K562 (cell line): ENCODE results near the gene DOCK4. TPM values are rescaled to one million over a fixed set of nuclear protein-coding genes. Genes with fewer than 3 reads are reported as not detected.

Experiments used
- ATAC-seq: fragments of 200-7000 bp; cut with Tn5 transposase; 3 replicates; pipeline ENCODE4 v1.9.1; 2020; ENCODE audit warnings: moderate library complexity
- BruUV-seq: library from RNA; stranded (reverse); fragments of 400-500 nt; replicated peaks from 2 replicates; lab custom pipeline; 2021; lab: Mats Ljungman, UMichigan
- CTCF ChIA-PET: fragments of 300-600 bp; formaldehyde crosslinking; extraction: SDS; loops from one replicate; lab custom pipeline; 2021; ENCODE audit warnings: low intra/inter-chr PET ratio; lab: Yijun Ruan, JAX
- POLR2A ChIA-PET: fragments of 300-600, 350-650 bp; sonication (Branson Sonifier 250); formaldehyde crosslinking; extraction: SDS; loops from one replicate; lab custom pipeline; 2021; ENCODE audit warnings: antibody characterized with exemption, inconsistent platforms; lab: Yijun Ruan, JAX
- DNase-seq, 4 experiments: peaks; one replicate each; pipeline versions ENCODE4 v3.0.0 to v3.0.0-alpha.2; 2011 to 2018; ENCODE audit warnings: low spot score in 3 of 4, mixed read lengths in 3 of 4; ENCODE audit errors: extremely low read depth in 1 of 4
- FAIRE-seq: peaks from 2 replicates; lab custom pipeline; 2011; peaks lifted over from hg19 to GRCh38; lab: Jason Lieb, UNC
- H2AFZ ChIP-seq: 2 replicates; pipeline ENCODE4 v1.6.0; 2011; ENCODE audit warnings: low read depth, low read length, control low read depth, inconsistent platforms
- H3K27ac ChIP-seq: fragments of 200-600 bp; 3 replicates; pipeline ENCODE4 v1.8.0; 2011; ENCODE audit warnings: low read depth, mild to moderate bottlenecking, control low read depth, inconsistent platforms, low read length, moderate library complexity, mixed read lengths; ENCODE audit errors: extremely low read depth
- H3K27me3 ChIP-seq, 2 experiments: fragments of 300-600 bp in 1 of 2; 2 replicates in 1 of 2; 3 replicates in 1 of 2; pipeline versions ENCODE4 v1.6.0 to v1.8.0; 2011; ENCODE audit warnings: inconsistent platforms in 2 of 2, low read length in 2 of 2, mild to moderate bottlenecking in 1 of 2, mixed read lengths in 1 of 2, moderate library complexity in 1 of 2; ENCODE audit not compliant: control insufficient read depth in 2 of 2, insufficient read depth in 2 of 2
- H3K36me3 ChIP-seq: fragments of 300-600 bp; 3 replicates; pipeline ENCODE4 v1.8.0; 2011; ENCODE audit warnings: mild to moderate bottlenecking, low read length, inconsistent platforms; ENCODE audit not compliant: control insufficient read depth, insufficient read depth
- H3K4me1 ChIP-seq, 2 experiments: fragments of 200-600 bp in 1 of 2; replicated peaks in 1 of 2; 2 replicates in 1 of 2; 3 replicates in 1 of 2; pipeline versions ENCODE4 v1.5.1 to v1.8.0; 2011; ENCODE audit warnings: inconsistent platforms in 2 of 2, low read length in 2 of 2, mild to moderate bottlenecking in 1 of 2, mixed read lengths in 1 of 2, moderate library complexity in 1 of 2; ENCODE audit not compliant: control insufficient read depth in 2 of 2, insufficient read depth in 2 of 2
- H3K4me2 ChIP-seq: 2 replicates; pipeline ENCODE4 v1.6.1; 2011; ENCODE audit warnings: low read length, control low read depth, inconsistent platforms, mixed read lengths; ENCODE audit not compliant: insufficient read depth
- H3K4me3 ChIP-seq: fragments of 200-600 bp; sonication (generic), shearing (Covaris generic); 2 replicates; pipeline ENCODE4 v1.5.1; 2016; ENCODE audit warnings: control low read depth, inconsistent platforms
- H3K79me2 ChIP-seq: fragments of 200-600 bp; 3 replicates; pipeline ENCODE4 v1.8.0; 2011; ENCODE audit warnings: low read length, inconsistent platforms; ENCODE audit not compliant: control insufficient read depth, insufficient read depth
- H3K9ac ChIP-seq, 2 experiments: 2 replicates each; pipeline versions ENCODE4 v1.6.0 to v1.6.1; 2011; ENCODE audit warnings: low read depth in 2 of 2, low read length in 2 of 2, control low read depth in 1 of 2, inconsistent platforms in 1 of 2, mild to moderate bottlenecking in 1 of 2, mixed read lengths in 1 of 2; ENCODE audit not compliant: insufficient read depth in 1 of 2
- H3K9me1 ChIP-seq: one replicate; pipeline ENCODE4 v1.6.0; 2011; ENCODE audit warnings: inconsistent platforms, mild to moderate bottlenecking, low read length, moderate library complexity; ENCODE audit not compliant: control insufficient read depth, insufficient read depth
- H3K9me3 ChIP-seq: replicated peaks from 2 replicates; pipeline ENCODE4 v1.5.1; 2011; ENCODE audit warnings: low read depth, low read length, inconsistent platforms; ENCODE audit not compliant: control insufficient read depth, insufficient read depth
- H4K20me1 ChIP-seq: replicated peaks from 2 replicates; pipeline ENCODE4 v1.6.1; 2011; ENCODE audit warnings: low read length, inconsistent platforms, mixed read lengths; ENCODE audit not compliant: control insufficient read depth, insufficient read depth
- CEBPG ChIP-seq, 3 experiments: fragments of 200-800 bp in 1 of 3; sonication (Bioruptor generic) in 1 of 3; sonication (generic) in 1 of 3; formaldehyde crosslinking in 1 of 3; IDR thresholded peaks in 2 of 3; conservative IDR thresholded peaks in 1 of 3; 2 replicates each; pipeline versions ENCODE4 v1.6.1 to v1.8.0; 2016 to 2022; ENCODE audit warnings: missing compliant biosample characterization in 2 of 3, missing genetic modification characterization in 2 of 3, mild to moderate bottlenecking in 1 of 3, missing genetic modification reagents in 1 of 3
- CHAMP1 ChIP-seq: fragments of 450-650 bp; IDR thresholded peaks from 2 replicates; pipeline ENCODE4 v1.6.1; 2016; ENCODE audit warnings: mild to moderate bottlenecking
- E2F3 ChIP-seq: fragments of 250-450 bp; sonication (Bioruptor Pico); IDR thresholded peaks from 2 replicates; pipeline ENCODE4 v1.4.0; 2020; ENCODE audit warnings: mild to moderate bottlenecking
- GABPB1 ChIP-seq: sonication (generic); formaldehyde crosslinking; IDR thresholded peaks from 2 replicates; pipeline ENCODE4 v1.8.0; 2022; ENCODE audit warnings: mild to moderate bottlenecking, missing genetic modification reagents
- PYGO2 ChIP-seq: fragments of 450-650 bp; IDR thresholded peaks from 2 replicates; pipeline ENCODE4 v1.6.1; 2016; ENCODE audit warnings: mild to moderate bottlenecking, missing genetic modification characterization, moderate library complexity, missing compliant biosample characterization
- RUNX1 ChIP-seq: sonication (generic); IDR thresholded peaks from 2 replicates; pipeline ENCODE4 v1.6.1; 2016; ENCODE audit warnings: antibody characterized with exemption, low read depth
- ZNF277 ChIP-seq: fragments of 250-450 bp; sonication (Bioruptor Pico); IDR thresholded peaks from 2 replicates; pipeline ENCODE4 v1.8.0; 2022; ENCODE audit warnings: inconsistent platforms, mild to moderate bottlenecking, moderate library complexity, borderline replicate concordance
- ZNF77 ChIP-seq: fragments of 250-450 bp; sonication (Bioruptor Pico); IDR thresholded peaks from 2 replicates; pipeline ENCODE4 v1.5.0; 2020
- WGBS: fragments of 100-300 bp; shearing (Covaris generic); methylation state at CpG from one replicate; pipeline ENCODE4 v1.1.6; 2016; ENCODE audit warnings: low coverage, mixed read lengths; ENCODE audit not compliant: insufficient coverage; ENCODE audit errors: missing lambda C conversion rate; 5-methylcytosine and 5-hydroxymethylcytosine counted together
- in situ Hi-C: fragments of 300-500 bp; cut with MboI; formaldehyde crosslinking; loops from 4 replicates; pipeline ENCODE4 v1.15.0; 2018; ENCODE audit warnings: inconsistent platforms, mixed read lengths
- intact Hi-C: fragments of 100-400 bp; cut with micrococcal nuclease; formaldehyde crosslinking; loops from 2 replicates; pipeline ENCODE4 v1.14.2; 2022
- polyA plus RNA-seq, 8 experiments: library from polyadenylated mRNA; depleted of rRNA in 4 of 8; stranded (reverse) in 5 of 8; unstranded in 3 of 8; fragments of >200 nt; fragmentation: Nextera tagmentation in 2 of 8; fragmentation: Illumina TruSeq in 1 of 8; extraction: Ambion mirVana in 2 of 8; extraction: Trizol in 1 of 8; gene quantifications; 2 replicates each; pipeline versions ENCODE4 v1.2.1 to v1.2.3, GENCODE V29; 2011 to 2014; ENCODE audit warnings: inconsistent platforms in 1 of 8, missing spikeins in 1 of 8
- total RNA-seq, 7 experiments: library from RNA; depleted of rRNA in 6 of 7; stranded (reverse); fragments of >200 nt in 6 of 7; fragmentation: Illumina TruSeq in 2 of 7; extraction: Trizol in 2 of 7; gene quantifications; 2 replicates each; pipeline versions ENCODE4 v1.2.1 to v1.2.3, GENCODE V29; 2011 to 2021; ENCODE audit warnings: low replicate concordance in 1 of 7
- TF ChIP-seq, protein P1 (sequence below): fragments of 450-650 bp; IDR thresholded peaks from 2 replicates; pipeline ENCODE4 v1.6.1; 2014; ENCODE audit warnings: low read depth, mild to moderate bottlenecking, moderate library complexity, borderline replicate concordance
- TF ChIP-seq, protein P2 (sequence below): fragments of 250-450 bp; sonication (Bioruptor Pico); IDR thresholded peaks from 2 replicates; pipeline ENCODE4 v1.5.0; 2022; ENCODE audit warnings: mild to moderate bottlenecking
- TF ChIP-seq, protein P3 (sequence below), 2 experiments: fragments of 450-650 bp; IDR thresholded peaks; 2 replicates each; pipeline ENCODE4 v1.6.1; 2016

DOCK4 gene
- total and polyA plus RNA-seq, 9 of the 15 experiments (the other 6 are each of a cell fraction or from before 2014, with no cell fraction given), result 0.42 to 5.7 (median 2.3) TPM

GRCh38 chr7:112201411-112201810, 4.8 kb downstream of the DOCK4 start (continued):
- TF ChIP-seq CHAMP1, result no peak
- TF ChIP-seq, all 486 proteins: peak for 0

DNA sequence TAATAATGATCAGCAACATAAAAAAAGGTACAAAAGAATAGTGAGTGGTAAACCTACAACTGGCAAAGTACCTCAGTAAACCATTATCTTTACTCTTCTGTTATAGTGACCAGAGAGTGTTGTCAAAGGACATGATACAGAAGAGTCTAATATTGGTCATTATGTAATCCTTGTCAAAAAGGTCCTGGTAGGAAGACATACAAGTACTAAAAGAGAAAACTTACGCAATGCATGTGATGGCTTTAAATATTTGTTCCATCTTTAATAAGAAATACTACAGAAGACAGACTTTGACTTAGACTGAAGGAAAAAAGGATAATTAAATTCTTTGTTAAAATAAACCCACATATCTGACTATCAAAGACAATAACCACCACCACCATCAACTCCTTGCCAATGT, 6.5 kb downstream of the DOCK4 start:
- Histone ChIP-seq H3K4me1 (peaks cover 0 to under 1% of the 10 kb centered on the region in 2 experiments; a peak in 1 of 5 replicates), H2AFZ (no peak overlapping the region), H3K9me3 (no peaks in the 10 kb centered on the region), H3K36me3 (no peaks in the 10 kb centered on the region), H3K27ac (no peak overlapping the region), H3K27me3 (peaks cover 11 to 27% of the 10 kb centered on the region in 2 experiments), H4K20me1 (no peaks in the 10 kb centered on the region), H3K9me1 (no peaks in the 10 kb centered on the region), H3K79me2 (no peaks in the 10 kb centered on the region), H3K9ac (no peak overlapping the region), H3K4me3 (no peak overlapping the region), H3K4me2 (no peak overlapping the region)
- in situ Hi-C loops, result no loop called here
- ChIA-PET POLR2A (no interaction called here), CTCF (no interaction called here)
- FAIRE-seq (no peak), ATAC-seq (no peak), DNase-seq (no peak)
- 7% methylated on average over 1 of the region's 1 CpG for WGBS
- intact Hi-C loops, result loop anchor here (10.0 kb wide), 2 partner anchors 215 to 295 kb away; no protein-coding TSS in a partner anchor
- BruUV-seq, result no TSS peak
- TF ChIP-seq, protein P1, sequence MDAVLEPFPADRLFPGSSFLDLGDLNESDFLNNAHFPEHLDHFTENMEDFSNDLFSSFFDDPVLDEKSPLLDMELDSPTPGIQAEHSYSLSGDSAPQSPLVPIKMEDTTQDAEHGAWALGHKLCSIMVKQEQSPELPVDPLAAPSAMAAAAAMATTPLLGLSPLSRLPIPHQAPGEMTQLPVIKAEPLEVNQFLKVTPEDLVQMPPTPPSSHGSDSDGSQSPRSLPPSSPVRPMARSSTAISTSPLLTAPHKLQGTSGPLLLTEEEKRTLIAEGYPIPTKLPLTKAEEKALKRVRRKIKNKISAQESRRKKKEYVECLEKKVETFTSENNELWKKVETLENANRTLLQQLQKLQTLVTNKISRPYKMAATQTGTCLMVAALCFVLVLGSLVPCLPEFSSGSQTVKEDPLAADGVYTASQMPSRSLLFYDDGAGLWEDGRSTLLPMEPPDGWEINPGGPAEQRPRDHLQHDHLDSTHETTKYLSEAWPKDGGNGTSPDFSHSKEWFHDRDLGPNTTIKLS, result no peak
- TF ChIP-seq ZNF77 (CRISPR knock-in tag) (no peak), GABPB1 (CRISPR knock-in tag) (no peak), E2F3 (CRISPR knock-in tag) (no peak), CEBPG (CRISPR knock-in tag; IDR thresholded peaks at IDR 0.05) (no peak), CEBPG (tag; conservative IDR thresholded peaks at IDR 0.05 in 1 of 2, IDR thresholded peaks at IDR 0.05 in 1 of 2) (peak; percentile 36 to 66; a peak in 2 of 4 replicates), RUNX1 (no peak), ZNF277 (CRISPR knock-in tag) (peak; percentile 82; the same call in 1 of the 2 replicates), PYGO2 (tag) (no peak)
- TF ChIP-seq, protein P2, sequence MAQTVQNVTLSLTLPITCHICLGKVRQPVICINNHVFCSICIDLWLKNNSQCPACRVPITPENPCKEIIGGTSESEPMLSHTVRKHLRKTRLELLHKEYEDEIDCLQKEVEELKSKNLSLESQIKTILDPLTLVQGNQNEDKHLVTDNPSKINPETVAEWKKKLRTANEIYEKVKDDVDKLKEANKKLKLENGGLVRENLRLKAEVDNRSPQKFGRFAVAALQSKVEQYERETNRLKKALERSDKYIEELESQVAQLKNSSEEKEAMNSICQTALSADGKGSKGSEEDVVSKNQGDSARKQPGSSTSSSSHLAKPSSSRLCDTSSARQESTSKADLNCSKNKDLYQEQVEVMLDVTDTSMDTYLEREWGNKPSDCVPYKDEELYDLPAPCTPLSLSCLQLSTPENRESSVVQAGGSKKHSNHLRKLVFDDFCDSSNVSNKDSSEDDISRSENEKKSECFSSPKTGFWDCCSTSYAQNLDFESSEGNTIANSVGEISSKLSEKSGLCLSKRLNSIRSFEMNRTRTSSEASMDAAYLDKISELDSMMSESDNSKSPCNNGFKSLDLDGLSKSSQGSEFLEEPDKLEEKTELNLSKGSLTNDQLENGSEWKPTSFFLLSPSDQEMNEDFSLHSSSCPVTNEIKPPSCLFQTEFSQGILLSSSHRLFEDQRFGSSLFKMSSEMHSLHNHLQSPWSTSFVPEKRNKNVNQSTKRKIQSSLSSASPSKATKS, result no peak
- TF ChIP-seq, protein P3, sequence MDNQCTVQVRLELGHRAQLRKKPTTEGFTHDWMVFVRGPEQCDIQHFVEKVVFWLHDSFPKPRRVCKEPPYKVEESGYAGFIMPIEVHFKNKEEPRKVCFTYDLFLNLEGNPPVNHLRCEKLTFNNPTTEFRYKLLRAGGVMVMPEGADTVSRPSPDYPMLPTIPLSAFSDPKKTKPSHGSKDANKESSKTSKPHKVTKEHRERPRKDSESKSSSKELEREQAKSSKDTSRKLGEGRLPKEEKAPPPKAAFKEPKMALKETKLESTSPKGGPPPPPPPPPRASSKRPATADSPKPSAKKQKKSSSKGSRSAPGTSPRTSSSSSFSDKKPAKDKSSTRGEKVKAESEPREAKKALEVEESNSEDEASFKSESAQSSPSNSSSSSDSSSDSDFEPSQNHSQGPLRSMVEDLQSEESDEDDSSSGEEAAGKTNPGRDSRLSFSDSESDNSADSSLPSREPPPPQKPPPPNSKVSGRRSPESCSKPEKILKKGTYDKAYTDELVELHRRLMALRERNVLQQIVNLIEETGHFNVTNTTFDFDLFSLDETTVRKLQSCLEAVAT (IDR thresholded peaks at IDR 0.05), result no peak
